NOMO-1 treated with DMSO at 0.1 percent for 48 hours (cell line): Measurements from ENCODE around the gene CBFA2T3.
"Not testable (repeated sequence)": the region's sequence is repeated elsewhere in the genome, so short reads cannot be mapped to it uniquely, and the experiment has no call there.

ENCODE experiments used
- DNase-seq: peaks from one replicate; lab custom pipeline; 2025; ENCODE audit not compliant: unreplicated experiment; lab: John Stamatoyannopoulos, UW

Gene CBFA2T3

DNA sequence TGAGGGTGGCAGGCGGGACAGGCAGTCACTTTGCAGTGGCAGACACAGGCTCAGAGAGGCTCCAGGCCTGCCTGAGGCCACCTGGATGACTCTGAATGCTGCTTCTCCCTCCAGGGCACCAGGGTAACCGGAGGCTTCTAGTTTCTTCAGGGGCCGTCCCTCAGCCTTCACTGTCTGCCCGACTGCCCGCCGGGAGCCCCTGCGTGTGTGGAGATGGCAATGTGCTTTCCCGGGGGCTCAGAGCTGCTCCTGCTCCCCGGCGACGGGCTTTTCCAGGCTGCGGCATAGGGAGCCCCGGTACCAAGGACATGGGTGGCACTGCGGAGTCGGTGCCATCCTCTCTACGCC lies 51.5 kb downstream of the CBFA2T3 start:
- no peak for DNase-seq

- no peak for DNase-seq
Observed at GRCh38 chr16:88924834-88925539, 52.0 kb downstream of the CBFA2T3 start.

DNA sequence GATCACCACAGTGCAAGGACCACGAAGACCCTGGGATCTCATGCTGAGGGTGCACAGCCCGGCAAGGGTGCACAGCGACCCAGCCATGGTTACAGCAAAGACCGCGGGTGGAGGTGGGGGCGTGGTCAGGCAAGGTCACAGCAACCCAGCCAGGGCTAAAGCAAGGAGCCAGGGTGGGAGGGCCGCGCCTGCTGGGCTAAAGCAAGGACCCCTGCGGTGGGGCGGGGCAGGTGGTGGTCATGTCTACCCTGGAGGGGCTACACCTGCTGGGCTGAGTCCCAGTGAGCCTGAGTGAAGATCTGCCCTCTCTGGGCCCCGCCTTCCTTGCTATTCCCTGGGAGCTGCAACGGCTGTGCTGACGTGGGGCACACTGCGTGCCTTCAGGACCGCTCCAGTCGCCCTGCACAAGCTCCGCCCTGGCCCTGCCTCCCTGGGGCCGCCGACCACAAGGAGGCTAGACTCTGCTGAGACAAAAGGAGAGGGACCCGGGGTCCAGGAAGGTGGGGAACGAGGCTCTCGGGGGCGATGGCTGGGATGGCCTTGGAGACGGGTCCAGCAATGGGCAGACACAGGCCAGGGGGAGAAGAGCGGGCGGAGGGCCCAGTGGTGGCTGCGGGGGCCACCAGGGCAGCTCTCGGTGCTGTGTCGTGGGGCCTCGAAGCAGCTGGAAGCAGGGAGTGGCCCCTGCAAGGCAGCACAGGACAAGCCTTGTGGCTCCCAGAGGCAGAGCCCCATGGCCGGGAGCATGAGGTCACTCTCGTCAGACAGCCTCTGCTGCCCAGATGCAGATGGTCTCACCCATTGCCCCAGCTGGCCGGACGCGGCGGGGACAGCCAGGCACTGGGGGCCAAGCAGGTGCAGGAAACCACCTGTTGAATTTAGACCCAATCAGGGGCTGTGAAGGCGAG lies 52.8 kb downstream of the CBFA2T3 start:
- DNase-seq, result no peak

- no peak for DNase-seq
Observed at GRCh38 chr16:88923450-88923849, 53.6 kb downstream of the CBFA2T3 start.

GRCh38 chr16:88922826-88923410 lies 54.1 kb downstream of the CBFA2T3 start:
- DNase-seq, result no peak

GRCh38 chr16:88922114-88922825 lies 54.7 kb downstream of the CBFA2T3 start:
- no peak for DNase-seq

DNA sequence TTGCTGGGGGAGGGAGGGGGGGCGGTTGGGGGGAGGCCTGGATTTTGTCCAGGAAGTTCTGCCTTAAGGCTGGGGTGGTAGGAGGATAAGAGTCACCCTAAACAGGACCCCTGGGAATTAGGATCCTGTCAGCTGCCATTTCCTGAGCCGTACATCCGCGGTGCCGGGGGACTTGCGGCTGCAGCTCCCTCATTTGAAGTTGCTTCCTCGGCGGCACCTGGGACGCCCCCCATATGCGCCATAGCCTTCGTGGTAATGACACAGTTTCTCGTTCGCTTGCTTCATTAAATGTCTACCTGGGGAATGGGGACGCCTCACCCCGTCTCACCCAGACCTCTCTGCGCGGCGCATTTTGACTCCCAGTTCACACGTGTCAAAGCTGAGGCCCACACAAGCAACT lies 55.4 kb downstream of the CBFA2T3 start:
- no peak for DNase-seq

DNA sequence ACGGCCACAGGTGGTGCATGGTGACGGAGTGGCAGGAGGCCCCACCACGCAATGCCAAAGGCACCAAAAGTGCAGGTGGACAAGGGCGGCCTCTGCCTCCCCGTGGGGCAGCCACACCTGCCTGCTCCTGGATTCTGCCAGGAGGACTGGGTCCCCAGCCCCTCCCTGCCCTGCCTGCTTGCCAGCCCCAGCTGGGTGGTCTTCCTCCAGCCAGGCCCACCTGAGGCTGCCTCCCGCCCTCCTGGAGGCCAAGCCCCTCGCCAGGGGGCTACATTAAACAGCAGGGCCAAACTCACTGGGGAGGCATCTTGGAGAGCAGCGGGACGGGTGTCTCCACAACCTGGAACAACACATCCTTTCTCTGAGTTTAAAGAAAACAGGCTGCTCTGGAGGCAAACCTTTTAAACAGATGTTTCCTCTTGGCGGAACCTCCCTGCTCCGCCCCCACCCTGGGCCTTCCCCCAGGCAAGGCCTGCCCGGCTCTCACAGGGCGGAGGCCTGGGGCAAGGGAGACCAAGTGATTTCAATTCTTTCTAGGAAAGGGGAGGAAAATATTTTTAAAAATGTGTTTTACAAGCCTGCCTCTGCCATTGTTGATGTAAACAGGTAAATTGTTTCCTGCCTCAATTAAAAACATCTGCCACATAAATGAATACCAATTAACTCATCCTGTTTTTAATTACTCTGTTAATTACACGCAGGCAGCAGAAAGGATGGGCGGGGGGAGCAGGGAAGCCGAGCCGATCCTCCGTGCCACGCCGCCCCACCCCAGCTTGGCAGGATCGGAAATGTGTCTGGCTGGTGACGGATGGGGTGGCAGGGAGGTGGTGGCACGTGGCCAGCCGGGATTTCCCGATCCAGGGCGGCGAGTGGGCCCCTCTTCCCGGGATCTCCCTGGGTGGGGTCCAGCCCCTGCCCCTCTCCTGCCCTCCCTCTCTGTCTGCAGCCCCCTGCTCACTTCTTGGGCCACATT lies 56.1 kb downstream of the CBFA2T3 start:
- no peak for DNase-seq

DNA sequence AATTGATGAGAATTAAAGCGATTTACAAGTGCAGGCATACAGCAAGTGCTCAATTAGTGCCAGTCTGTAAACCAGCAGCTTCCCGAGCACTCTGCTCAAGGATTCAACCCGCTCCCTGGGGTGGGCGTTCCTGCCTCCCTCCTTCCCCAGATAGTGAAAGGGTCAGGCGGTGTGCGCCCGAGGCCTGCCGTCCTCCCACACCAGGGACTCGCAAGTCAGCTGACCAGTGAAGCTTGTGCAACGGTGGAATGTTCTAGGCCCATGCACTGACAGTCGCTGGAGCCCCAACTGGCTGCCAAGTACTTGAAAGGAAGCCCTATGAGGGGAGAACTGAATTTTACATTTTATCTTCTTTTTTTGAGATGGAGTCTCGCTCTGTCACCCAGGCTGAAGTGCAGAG lies 57.1 kb downstream of the CBFA2T3 start:
- DNase-seq, result no peak

GRCh38 chr16:88918896-88919295 lies 58.1 kb downstream of the CBFA2T3 start:
- not testable (repeated sequence) for DNase-seq

DNA sequence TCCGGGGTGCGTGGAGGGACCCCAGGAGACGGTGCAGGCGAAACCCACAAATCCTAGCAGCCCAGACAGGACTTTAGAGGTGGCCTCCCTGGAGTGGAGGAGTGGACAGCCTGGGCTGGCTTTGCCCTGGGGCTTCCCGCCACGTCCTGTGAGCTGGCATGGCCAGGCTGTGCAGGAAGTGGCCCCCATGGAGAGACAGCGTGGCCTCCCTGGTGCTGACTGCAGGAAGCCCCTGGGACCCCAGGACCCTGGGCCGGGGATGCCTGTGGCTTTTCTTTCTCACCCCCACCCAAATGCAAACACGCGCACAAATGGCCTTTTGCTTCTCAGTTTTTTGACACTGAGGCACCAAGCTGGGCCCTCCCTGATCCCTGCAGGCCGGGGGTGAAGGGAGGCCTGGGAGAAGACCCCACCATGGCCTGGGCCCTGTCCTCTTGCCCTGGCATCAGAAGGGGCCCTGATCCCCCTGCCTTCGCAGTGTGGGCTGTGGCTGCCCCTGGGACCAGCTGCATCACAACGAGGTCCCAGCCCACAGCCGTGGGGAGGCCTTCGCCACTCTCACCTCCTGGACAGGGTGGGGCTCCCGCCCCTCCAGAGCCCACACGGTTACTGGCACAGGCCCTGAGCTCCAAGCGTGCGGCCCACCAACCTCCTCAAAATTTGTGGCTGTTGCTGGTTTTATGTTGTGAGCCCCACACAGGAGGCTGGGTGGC lies 58.9 kb downstream of the CBFA2T3 start:
- no peak for DNase-seq

DNA sequence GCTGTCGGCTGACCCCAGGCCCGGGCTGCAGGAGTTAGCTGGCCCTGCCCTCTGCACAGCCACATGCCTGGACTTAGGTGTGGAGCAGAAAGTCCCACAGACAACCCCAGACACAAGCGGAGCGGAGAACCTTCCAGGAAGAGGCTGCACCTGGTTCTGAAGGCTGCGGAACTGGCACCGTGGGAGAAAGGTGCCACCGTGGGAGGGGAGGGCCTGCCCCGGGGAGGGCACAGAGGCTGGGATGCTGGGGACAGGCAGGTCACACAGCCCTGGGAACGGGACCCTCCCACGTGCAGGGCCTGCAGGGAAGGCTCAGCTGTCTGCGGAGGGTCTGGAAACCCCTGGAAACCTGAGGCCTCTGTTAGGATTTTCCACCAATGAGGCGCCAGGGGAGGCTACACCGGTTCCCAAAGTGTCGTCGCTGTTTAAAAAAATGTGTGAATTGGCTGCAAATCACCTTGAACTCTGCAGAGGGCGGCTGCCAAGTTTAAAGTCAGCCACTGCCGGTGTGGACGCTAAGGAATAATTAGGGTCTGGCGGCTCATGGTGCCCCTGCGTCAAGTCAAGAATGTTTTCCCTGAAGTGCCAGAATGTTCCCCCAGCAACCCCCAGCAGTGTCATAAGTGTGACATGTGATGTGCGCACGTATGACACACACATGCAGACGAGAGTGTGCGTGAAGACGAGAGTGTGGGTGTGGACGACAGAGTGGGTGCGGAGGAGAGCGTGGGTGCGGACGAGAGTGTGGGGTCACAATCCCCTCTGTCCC lies 59.7 kb downstream of the CBFA2T3 start:
- no peak for DNase-seq

DNA sequence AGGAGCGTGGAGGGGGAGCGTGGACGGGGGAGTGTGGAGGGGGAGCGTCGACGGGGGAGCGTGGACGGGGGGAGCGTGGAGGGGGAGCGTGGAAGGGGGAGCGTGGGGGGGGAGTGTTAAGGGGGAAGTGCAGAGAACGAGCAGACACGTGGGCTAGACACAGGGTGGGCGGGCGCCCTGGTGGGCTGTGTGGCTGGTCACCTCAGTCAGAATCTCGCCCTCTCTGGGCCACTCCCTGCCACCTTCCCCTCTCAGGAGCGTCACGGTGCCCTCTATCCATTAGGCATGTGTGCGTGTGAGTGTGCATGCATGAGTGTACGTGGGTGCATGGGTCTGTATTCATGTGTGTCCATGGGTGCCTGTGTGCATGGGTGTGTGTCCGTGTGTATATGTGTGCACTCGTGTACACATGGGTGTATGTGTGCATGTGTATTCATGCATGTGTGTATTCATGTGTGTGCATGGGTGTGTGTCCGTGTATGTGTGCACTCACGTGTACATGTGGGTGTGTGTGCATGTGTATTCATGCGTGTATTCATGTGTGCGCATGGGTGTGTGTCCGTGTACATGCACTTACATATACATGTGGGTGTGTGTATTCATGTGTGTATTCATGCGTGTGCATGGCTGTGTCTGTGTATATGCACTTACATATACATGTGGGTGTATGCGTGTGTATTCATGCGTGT lies 61.2 kb downstream of the CBFA2T3 start:
- DNase-seq, result no peak

DNA sequence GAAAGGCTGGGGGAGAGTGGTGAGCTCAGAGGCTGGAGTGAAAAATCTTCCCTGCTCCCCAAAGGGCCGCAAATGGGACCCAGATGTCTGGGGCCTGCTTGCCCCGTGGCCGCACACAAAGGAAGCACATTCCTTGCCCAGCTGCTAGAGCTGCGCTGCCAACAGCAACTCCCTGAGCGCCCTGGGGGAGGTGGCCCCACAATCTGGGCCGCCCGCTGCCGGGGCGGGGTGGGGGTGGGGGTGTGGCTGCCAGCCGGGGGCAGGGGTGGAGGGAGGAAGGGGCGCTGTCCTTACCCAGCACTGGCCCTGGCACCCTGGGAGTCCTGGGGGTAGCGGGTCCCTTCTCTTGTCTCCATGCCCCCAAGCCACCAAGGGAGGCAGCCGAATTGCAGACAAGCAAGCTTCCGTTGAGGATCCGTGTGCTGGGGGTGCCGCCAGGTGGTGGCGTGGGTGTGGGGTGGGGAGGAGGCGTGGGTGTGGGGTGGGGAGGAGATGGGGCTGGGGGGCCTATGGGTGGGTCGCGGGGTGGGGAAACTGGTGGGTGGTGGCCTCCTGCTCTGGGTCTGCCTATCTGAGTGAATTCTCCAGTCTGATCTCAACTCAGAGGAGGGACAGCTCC lies 62.1 kb downstream of the CBFA2T3 start:
- no peak for DNase-seq

DNA sequence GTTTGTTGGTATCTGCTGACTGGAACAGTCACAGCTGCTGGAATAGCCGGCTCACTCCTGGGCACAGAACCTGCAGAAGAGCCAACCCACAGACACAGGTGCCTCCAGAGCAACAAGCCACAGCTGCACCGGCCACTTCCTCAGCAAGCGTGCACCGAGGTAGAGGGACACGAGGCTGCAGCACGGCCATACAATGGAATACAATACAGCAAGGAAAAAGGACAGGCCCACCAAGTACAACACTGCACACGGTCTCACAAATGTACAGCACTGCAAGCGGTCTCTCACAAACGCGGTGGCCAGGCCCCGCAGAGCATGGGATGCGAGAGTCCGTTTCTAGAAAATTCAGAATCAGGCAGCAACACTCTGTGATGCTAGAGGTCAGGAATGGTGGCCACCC lies 63.1 kb downstream of the CBFA2T3 start:
- DNase-seq, result no peak

DNA sequence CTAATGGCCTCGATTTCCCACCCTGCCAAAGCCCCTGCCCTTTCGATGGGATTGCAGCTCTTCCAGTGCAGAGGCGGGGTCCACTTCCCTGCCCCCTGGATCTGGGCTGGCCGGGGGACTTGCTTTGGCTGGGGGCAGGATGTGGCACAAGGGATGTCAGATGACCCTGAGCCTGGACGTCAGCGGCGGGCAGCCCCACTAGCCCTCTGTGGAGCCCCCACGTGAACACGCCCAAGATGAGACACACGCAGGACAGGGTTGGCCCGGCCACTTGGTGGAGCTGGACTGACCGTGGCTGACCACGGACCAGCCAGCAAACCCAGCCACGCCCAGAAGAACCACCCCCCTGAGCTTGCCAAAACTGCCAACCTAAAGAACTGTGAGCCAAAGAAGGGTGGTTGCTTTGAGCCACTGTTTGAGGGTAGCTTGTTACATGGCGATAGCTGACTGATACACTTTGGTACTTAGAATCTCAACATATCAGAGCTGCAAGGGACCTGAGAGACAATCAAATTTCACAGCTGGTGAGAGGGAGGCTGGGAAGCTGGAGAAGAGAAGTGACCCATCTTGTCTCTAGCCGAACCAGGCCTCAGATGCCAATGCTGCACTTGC lies 63.9 kb downstream of the CBFA2T3 start:
- DNase-seq, result no peak

- DNase-seq, result no peak
Observed at GRCh38 chr16:88912556-88912955, 64.5 kb downstream of the CBFA2T3 start.

DNA sequence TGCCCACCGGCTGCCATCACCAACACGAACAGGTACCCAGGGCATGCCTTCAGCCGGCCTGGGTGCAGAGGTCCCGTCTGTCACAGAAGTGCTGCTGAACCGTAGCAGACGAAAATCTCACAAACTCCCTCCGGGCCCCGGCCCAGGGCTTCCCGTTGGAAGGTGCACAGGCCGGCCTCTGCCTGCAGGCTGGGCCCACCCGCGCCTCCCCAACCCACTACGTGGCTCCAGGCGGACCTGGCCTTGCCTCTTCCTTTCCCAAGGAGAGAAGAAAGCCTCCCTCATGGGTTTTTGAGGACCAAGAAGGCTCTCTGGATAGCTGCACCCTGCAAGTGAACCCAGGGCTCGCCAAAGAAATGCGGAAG lies 65.1 kb downstream of the CBFA2T3 start:
- no peak for DNase-seq
